Heart left ventricle (tissue), 16 donors: Measurements from ENCODE around the gene LASP1. TPM values are rescaled to one million over a fixed set of nuclear protein-coding genes. Genes with fewer than 3 reads are reported as not detected.

Experiments
- ATAC-seq, 4 donors: fragments of 200-7000 bp; cut with Tn5 transposase; one replicate each; pipeline ENCODE4 v1.9.1; 2020 to 2022; ENCODE audit warnings: moderate library complexity in 4 of 4, mild to moderate bottlenecking in 3 of 4, moderate number of reproducible peaks in 1 of 4
- DNase-seq, 5 donors: peaks; one replicate each; pipeline ENCODE4 v3.0.0-alpha.2; 2020
- H3K27ac ChIP-seq, 12 donors: fragments of 200-600 bp; sonication (generic) in 4 of 12; one replicate each; pipeline versions ENCODE4 v1.5.0 to v1.8.0; 2016 to 2022; ENCODE audit warnings: mild to moderate bottlenecking in 2 of 12
- H3K27me3 ChIP-seq, 9 donors: fragments of 200-600 bp; sonication (generic) in 2 of 9; one replicate each; pipeline versions ENCODE4 v1.5.1 to v1.8.0; 2016 to 2022; ENCODE audit warnings: mild to moderate bottlenecking in 3 of 9
- H3K36me3 ChIP-seq, 9 donors: fragments of 200-600 bp; sonication (generic) in 2 of 9; one replicate each; pipeline versions ENCODE4 v1.5.0 to v1.8.0; 2018 to 2022; ENCODE audit warnings: mild to moderate bottlenecking in 2 of 9
- H3K4me1 ChIP-seq, 12 donors: fragments of 200-600 bp; sonication (generic) in 4 of 12; one replicate each; pipeline versions ENCODE4 v1.5.0 to v1.8.0; 2016 to 2022; ENCODE audit warnings: mild to moderate bottlenecking in 3 of 12
- H3K4me3 ChIP-seq, 12 donors: fragments of 200-600 bp; sonication (generic) in 4 of 12; one replicate each; pipeline versions ENCODE4 v1.5.0 to v1.8.0; 2017 to 2022; ENCODE audit warnings: mild to moderate bottlenecking in 9 of 12, moderate library complexity in 4 of 12
- H3K9me3 ChIP-seq, 12 donors: fragments of 200-600 bp; sonication (generic) in 4 of 12; one replicate each; pipeline versions ENCODE4 v1.5.0 to v1.8.0; 2016 to 2022; ENCODE audit warnings: mild to moderate bottlenecking in 1 of 12
- CTCF ChIP-seq, 12 donors: fragments of 200-600 bp; sonication (generic) in 4 of 12; IDR thresholded peaks; one replicate each; pipeline versions ENCODE4 v1.5.0 to v1.8.0; 2018 to 2022; ENCODE audit warnings: antibody characterized with exemption in 12 of 12, mild to moderate bottlenecking in 5 of 12
- POLR2A ChIP-seq, 2 donors: fragments of 450-650 bp; IDR thresholded peaks; one replicate each; pipeline ENCODE4 v1.6.1; 2017; ENCODE audit warnings: antibody characterized with exemption in 2 of 2, mild to moderate bottlenecking in 2 of 2, moderate library complexity in 2 of 2
- WGBS, 4 donors: extraction: QIAGEN DNeasy Blood & Tissue Kit in 2 of 4; methylation state at CpG; one replicate each; pipeline versions ENCODE4 v1.1.5 to v1.1.7; 2013 to 2018; 5-methylcytosine and 5-hydroxymethylcytosine counted together
- intact Hi-C, 10 donors: fragments of 100-400 bp; cut with DNase I; formaldehyde crosslinking; loops; one replicate each; pipeline versions ENCODE4 v1.11.1 to v1.14.2; 2022
- polyA plus RNA-seq, 2 donors: library from polyadenylated mRNA; stranded (reverse); fragments of 200-250 nt; gene quantifications; one replicate each; pipeline ENCODE4 v1.2.3, GENCODE V29; 2013
- total RNA-seq, 9 donors: library from RNA; depleted of rRNA in 2 of 9; stranded (reverse); fragments of >200 nt in 2 of 9; fragmentation: NEBNext Ultra II Directional in 3 of 9; extraction: Animal tissue kit (Norgen Biotek cat#: 25700) in 3 of 9; gene quantifications; one replicate each; pipeline versions ENCODE4 v1.1.0 to v1.2.4, GENCODE V29; 2016 to 2023
- donor health status: ischemic (EF 13 %, LVEDD 7.1; RV severe dilation, severe dysfunction).
- donor health status: healthy with polysubstance abuse.
- donor health status: DM: no; HTN: yes; CAD: no.
- donor health status: DM: no; HTN: no; CAD: no.
- donor health status: ischemic (EF 25% LVEDD 6.9; RV normal size, moderate dysfunction).
- donor health status: ischemic (EF 25% LVEDD 5.7; RV mildly dilated, moderate dysfunction).
- donor health status: healthy.
- donor health status: DM: yes; HTN: yes; CAD: no.
- donor health status: ischemic (EF 35%, LVEDD 5.7; RV mildly dilated, moderate dysfunction).
- donor health status: nonischemic (EF 11% LVEDD 7.7; RV severe dilation, severe dysfunction).
- donor health status: DM: yes; HTN: yes; CAD: no.
- donor health status: PGD.
- donor health status: ischemic (EF 29% LVEDD 5.4; RV normal size, mild dysfunction).
- donor health status: nonischemic (EF 23%, LVEDD 6.1; RV moderate dilation, normal function).

The LASP1 gene
- total and polyA plus RNA-seq, 11 donors: 18.2 to 88.2 (median 26.7) TPM

GRCh38 chr17:38916771-38917170 lies 46.9 kb downstream of the LASP1 start:
- H3K27ac ChIP-seq: no peak overlapping the region
- intact Hi-C loops: no loop called here
- ATAC-seq (no peak), DNase-seq (no peak)
- peaks cover 7 to 68% (median 46%) of the 10 kb centered on the region in 12 donors for H3K4me1 ChIP-seq
- H3K36me3 ChIP-seq: peaks cover 0 to 90% (median 66%) of the 10 kb centered on the region in 9 donors
- H3K4me3 ChIP-seq: no peak overlapping the region
- 69 to 81% (median 72%) methylated on average over 8 of the region's 8 CpGs for WGBS, 4 donors
- no peaks in the 10 kb centered on the region for H3K27me3 ChIP-seq
- TF ChIP-seq POLR2A (IDR thresholded peaks at IDR 0.05) (no peak), CTCF (IDR thresholded peaks at IDR 0.05) (no peak)
- no peaks in the 10 kb centered on the region for H3K9me3 ChIP-seq

- Histone ChIP-seq H3K27me3 (no peaks in the 10 kb centered on the region), H3K27ac (no peak overlapping the region), H3K4me3 (no peak overlapping the region), H3K9me3 (no peaks in the 10 kb centered on the region), H3K4me1 (peaks cover 7 to 68% (median 46%) of the 10 kb centered on the region in 12 donors), H3K36me3 (peaks cover 0 to 85% (median 66%) of the 10 kb centered on the region in 9 donors)
- DNase-seq (no peak), ATAC-seq (no peak)
- intact Hi-C loops: no loop called here
- 93 to 99% (median 96%) methylated on average over 3 of the region's 3 CpGs for WGBS, 4 donors
- TF ChIP-seq POLR2A (IDR thresholded peaks at IDR 0.05): no peak
Observed at GRCh38 chr17:38917259-38917658, 47.4 kb downstream of the LASP1 start.

GRCh38 chr17:38918129-38918913 lies 48.5 kb downstream of the LASP1 start:
- no peaks in the 10 kb centered on the region for H3K9me3 ChIP-seq
- ATAC-seq (no peak), DNase-seq (no peak)
- TF ChIP-seq POLR2A (IDR thresholded peaks at IDR 0.05): no peak
- no peak for TF ChIP-seq CTCF (IDR thresholded peaks at IDR 0.05)
- no peaks in the 10 kb centered on the region for H3K27me3 ChIP-seq
- WGBS, 4 donors: 82 to 86% (median 84%) methylated on average over 33 to 37 of the region's 37 CpGs
- intact Hi-C loops: loop anchor here in 1 of 10 donors (2.0 kb wide), 1 partner anchor 44 kb away; no protein-coding TSS in a partner anchor
- peaks cover 0 to 75% (median 64%) of the 10 kb centered on the region in 9 donors for H3K36me3 ChIP-seq
- H3K4me1 ChIP-seq: peaks cover 3 to 68% (median 46%) of the 10 kb centered on the region in 12 donors
- peak overlapping the region in 2 of 12 donors; percentile 5 to 9 for H3K27ac ChIP-seq
- no peak overlapping the region for H3K4me3 ChIP-seq

GRCh38 chr17:38918916-38919315 lies 49.1 kb downstream of the LASP1 start:
- TF ChIP-seq CTCF (IDR thresholded peaks at IDR 0.05): no peak
- no peak for TF ChIP-seq POLR2A (IDR thresholded peaks at IDR 0.05)
- peaks cover 3 to 69% (median 45%) of the 10 kb centered on the region in 12 donors for H3K4me1 ChIP-seq

More at GRCh38 chr17:38918916-38919315, 49.1 kb downstream of the LASP1 start:
- DNase-seq (no peak), ATAC-seq (no peak)
- intact Hi-C loops: loop anchor here in 1 of 10 donors (2.0 kb wide), 1 partner anchor 44 kb away; no protein-coding TSS in a partner anchor
- Histone ChIP-seq H3K9me3 (no peaks in the 10 kb centered on the region), H3K27ac (peak overlapping the region in 6 of 12 donors; percentile 5 to 42 (median 12)), H3K36me3 (peaks cover 0 to 69% (median 61%) of the 10 kb centered on the region in 9 donors), H3K27me3 (no peaks in the 10 kb centered on the region), H3K4me3 (no peak overlapping the region)
- WGBS, 4 donors: 91 to 98% (median 94%) methylated on average over 4 to 5 of the region's 5 CpGs
